ENCODE measurements around the gene BICC1.

DNA sequence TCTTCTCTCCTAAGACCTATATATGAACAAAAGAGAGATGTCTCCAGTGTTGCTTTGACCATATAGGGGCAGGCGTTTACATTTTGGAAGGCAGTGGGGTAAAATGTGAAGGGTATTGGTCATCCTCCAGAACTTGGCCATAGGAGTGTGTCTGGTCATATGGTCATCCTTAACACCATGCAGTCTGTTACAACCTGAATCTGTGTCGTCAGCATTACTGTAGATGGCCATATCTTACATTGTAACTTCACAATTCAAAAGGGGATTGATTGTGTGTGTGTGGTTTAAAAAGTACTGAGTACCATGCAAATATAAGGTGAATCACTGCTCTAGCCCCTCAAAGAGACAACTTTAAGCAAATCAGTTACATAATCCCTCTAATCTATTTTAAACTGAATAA is 311.7 kb downstream of the BICC1 start:
- TF ChIP-seq CTCF (IDR thresholded peaks at IDR 0.05) (no peak), POLR2AphosphoS5 (IDR thresholded peaks at IDR 0.05; ENCODE audit: low read depth, low read length) (no peak), REST (IDR thresholded peaks at IDR 0.05; ENCODE audit: insufficient read depth in 1 of 2, low read depth in 2 of 2, low read length in 1 of 2) (no peak), SIN3A (IDR thresholded peaks at IDR 0.05; ENCODE audit: borderline replicate concordance, insufficient read depth, low read depth, low read length) (no peak)
